Stimulated activated CD4-positive, alpha-beta T cell treated with anti-CD3 and anti-CD28 coated beads, Interleukin-15, amount 100 ng/mL, for 48 hours (primary cell): ENCODE data around the gene CYP11A1.

Source experiments
- DNase-seq, 2 donors: peaks; one replicate each; pipeline ENCODE4 v3.0.0-alpha.2; 2020; ENCODE audit warnings: low read depth in 2 of 2

CYP11A1 gene

DNA sequence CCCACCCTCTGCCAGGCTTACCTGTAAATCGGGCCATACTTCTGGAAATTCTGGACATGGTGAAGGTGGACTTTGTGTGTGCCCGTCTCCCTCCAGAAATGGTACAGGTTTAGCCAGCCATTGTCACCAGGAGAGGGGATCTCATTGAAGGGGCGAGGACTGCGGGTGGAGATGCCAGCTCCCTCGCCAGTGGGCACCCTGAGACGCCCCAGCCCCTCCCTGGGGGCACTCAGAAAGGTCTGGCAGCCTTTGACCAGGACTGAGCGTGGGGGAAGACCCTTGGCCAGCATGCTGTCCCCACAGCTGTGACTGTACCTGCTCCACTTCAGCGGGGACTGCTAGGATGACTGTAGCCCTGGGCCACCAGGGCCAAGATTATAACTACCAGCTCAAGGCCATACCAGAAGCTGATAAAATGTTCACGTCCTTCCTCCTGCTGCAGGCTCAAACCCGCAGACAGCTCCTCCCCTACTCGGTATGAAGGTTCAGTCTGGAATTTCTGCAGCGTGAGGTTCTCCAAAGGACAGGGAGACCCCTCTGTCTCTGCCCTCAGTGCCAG, at the start of gene CYP11A1:
Gene CYP11A1 (minus strand): TSS at position 351 of the 559 bp plus-strand sequence. CDS start 61 bp downstream, at position 290.
- no peak for DNase-seq

DNA sequence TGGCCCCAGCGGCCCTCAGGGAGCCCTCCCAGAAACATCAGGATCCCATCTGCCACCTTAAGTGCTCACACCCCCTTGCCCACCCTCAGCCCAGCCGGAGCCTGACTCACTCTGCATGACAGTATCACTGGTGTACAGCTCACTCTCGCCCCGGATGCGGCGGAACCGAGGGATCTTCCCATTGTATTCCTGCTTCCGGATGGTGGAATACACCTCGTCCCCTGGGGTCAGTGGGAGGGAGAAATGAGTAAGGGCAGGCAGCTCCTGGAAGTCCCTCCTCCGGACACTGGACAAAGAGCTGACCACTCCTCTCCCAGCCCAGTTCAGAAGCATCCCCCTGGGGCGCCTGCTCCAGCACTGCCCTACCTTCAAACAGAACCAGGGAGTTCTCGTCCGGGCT, 49.8 kb upstream of the CYP11A1 start:
- no peak for DNase-seq

DNA sequence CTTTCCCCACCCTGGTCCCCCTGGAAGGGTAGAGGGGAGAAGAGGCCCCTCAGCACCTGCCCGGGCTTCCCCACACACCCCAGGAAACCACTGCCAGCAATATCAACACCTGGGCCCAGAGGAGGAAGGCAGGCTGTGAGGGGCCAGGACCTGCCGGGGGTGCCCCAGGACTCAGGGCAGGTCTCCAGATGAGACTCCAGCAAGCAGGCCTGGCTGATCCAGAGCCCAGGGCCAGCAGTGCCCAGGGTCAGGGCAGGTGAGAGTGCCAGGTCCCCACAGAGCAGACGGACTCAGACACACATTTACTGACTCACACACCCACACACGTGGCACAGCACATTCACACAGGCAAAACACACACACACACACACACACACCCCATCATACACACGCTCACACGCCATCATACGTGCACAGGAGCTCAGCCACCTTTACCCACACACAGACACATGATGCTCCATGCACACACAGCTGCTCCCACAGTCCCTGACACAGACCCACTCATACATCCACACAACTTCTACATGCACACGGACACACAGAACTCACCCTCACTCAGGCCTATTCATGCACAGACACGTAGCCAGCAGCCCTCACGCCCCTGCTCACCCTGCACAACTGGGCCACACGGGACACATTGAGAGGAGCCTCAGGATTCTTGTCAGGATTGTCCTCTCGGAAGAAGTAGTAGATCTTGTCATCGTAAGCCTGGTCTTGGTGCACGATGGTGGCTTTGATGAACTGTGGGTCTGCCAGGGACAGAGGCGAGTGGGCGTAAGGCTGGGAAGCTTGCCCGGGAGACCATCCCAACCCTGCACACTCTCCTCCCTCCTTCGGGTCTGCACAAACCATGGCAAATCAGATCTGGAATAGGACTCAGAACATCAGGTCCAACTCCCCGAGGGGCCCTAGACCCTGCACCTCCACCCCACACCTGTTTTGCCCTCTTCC, 48.8 kb upstream of the CYP11A1 start:
- DNase-seq: no peak

- DNase-seq: no peak
Observed at GRCh38 chr15:74414603-74415338, 47.3 kb upstream of the CYP11A1 start.

GRCh38 chr15:74414081-74414580, 46.7 kb upstream of the CYP11A1 start:
- no peak for DNase-seq

- no peak for DNase-seq
Observed at GRCh38 chr15:74413350-74414080, 46.1 kb upstream of the CYP11A1 start.

GRCh38 chr15:74412159-74412558, 44.7 kb upstream of the CYP11A1 start:
- no peak for DNase-seq

DNA sequence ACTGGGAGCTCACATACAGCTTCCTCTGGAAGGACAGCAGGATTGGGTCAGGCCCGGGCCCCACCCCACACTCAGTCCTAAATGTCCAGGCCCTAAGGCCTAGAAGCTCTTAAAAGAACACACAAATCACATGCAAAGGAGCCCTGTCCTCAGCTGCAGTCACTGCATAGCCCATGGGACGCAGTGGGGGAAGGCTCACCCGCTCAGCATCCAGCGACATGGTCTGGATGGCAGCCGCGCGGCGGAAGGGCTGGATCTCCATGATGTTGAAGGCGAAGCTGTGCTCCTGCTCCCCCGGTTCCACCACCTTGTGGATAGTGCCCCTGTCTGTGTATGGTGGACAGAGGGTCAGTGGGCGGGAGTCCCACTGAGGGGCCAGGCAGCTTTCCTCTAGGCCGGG, 44.2 kb upstream of the CYP11A1 start:
- no peak for DNase-seq

GRCh38 chr15:74410502-74410901, 43.1 kb upstream of the CYP11A1 start:
- DNase-seq: no peak

DNA sequence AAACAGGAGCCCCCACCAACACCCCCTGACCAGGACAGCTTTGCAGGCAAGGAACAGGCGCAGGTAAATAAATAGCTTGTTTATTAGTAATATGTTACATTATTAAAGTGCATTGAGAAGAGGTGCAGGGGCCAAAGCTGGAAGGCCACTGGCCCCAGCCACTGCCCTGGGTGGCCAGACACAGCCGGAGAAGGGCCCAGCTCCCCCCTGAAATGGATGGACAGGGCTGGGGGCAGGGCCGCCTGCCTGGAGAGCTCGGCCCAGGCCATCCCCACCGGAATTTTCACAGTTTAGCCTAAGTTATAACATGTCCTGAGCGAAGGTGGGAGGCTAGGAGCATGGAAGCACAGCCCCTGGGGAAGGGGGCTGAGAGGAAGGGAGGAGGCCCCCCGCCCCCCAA, 41.8 kb upstream of the CYP11A1 start:
- no peak for DNase-seq

DNA sequence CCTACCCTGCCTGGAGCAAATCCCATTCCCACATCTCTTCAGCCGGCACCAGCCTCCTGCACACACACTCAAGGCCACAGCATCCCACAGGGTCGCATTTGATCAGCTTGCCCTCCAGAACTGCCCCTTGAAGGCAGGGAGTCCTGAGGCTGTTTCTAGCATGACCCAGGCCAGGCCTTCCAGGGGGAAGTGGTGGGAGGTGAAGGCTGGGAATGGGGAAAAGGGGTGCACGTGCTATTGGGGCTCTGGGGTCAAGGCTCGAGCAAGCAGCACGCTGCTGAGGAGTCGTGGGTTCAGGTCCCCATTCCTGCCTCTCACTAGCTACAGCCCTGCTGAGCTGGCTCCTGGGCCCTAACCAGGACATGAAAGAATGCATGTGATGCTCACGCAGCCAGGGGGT, 41.4 kb upstream of the CYP11A1 start:
- no peak for DNase-seq

- no peak for DNase-seq
Observed at GRCh38 chr15:74408385-74408784, 40.9 kb upstream of the CYP11A1 start.

- DNase-seq: no peak
Observed at GRCh38 chr15:74406992-74407705, 39.7 kb upstream of the CYP11A1 start.

DNA sequence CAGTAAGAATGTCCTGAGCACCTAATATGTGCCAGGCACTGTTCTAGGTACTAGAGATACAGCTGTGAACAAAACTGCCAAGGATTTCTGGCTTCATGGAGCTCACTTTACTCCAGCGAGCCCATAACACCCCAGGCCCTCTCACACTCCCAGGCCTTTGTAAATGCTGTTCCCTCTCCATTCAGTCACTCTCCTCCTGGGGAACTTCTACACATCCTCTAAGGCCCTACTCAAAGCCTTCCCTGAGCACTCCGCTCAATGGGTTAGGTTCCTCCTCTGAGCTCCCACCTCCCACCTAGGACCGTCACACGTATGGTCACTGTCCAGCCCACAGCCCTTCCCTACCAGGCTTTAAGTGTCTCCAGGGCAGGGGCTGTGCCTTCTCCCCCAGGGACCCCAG, 39.1 kb upstream of the CYP11A1 start:
- no peak for DNase-seq

DNA sequence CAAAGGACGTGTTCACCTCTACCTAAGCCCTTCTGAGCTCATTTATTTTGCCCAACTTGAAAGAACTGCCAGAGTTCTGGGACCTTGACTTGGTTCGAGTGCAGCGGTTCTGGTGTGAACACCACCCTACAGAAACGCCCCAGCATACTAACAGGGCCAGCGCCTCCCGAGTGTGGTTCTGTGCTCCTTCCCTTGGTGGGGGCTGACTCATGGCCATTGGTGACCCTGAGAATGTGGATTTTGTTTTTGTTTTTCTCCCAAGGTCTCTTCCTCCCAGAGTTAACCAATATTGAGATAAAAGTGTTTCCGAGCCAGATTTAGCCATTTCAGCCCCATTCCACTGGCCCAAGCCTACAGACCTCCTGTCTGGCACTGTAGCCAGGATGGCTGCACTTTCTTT, 38.4 kb upstream of the CYP11A1 start:
- DNase-seq: no peak

DNA sequence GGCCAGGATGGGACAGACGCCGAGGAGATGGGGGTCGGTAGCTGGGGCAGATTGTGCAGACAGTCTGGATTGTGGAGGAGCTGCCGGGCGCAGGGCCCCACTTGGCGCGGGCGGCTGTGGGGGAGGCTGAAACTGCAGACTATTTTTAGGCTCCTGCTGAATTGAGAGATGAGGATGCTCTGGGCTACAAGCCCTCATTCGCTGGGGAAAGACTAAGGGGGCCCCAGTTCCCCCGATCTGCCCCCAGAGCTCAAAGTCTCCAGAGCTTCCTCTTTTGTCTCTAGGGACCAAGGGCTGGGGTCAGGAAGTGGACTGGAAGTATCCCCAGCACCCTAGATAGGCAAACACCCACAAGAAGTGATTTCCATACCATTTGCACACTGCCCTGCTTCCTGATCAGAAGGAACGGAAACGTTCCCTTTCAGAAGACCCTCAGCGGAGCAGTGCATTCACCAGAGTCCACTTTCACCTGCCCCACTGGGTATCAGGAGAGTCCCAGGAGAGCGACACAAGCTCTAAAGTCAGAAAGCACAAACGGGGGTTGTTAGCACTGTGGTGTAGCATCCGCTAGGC, 36.6 kb upstream of the CYP11A1 start:
- no peak for DNase-seq

GRCh38 chr15:74403588-74403919, 36.1 kb upstream of the CYP11A1 start:
- no peak for DNase-seq

DNA sequence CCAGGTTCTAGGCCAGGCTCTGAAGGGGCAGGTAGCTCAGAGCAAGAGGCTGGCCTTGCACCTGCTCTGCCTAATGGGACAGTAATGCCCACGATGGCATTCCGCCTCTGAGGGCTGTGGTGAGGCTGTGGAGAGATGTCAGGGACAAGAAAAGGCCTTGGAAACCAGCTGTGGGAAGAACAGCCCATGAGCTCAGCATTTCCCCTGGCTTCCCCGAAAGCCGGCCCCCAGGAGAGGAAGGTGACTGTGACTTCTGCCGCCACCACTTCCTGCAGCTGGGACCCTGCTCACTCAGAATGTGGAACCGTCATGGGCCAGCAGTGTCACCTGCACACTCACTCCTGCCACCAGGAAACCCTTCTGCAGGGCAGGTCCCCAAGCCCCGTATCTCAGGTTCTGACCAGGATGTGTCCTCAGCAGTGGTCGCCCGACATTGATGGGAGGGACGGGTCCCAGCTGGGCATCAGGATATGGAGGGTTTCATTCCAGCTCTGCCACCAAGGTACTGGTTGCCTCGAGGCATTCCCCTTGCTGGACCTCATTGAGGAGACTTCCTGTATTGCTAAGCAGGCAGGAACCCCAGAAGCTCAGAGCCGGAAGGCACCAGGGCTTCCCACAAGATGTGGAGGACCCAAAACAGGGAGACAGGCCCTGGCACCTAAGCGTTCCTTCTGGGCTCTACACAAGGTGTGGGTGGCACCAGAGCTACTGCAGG, 35.6 kb upstream of the CYP11A1 start:
- DNase-seq: peak; percentile 81 to 88

GRCh38 chr15:74402337-74402841, 34.9 kb upstream of the CYP11A1 start:
- no peak for DNase-seq
